Osteocyte (in vitro differentiated cells): ENCODE data around the gene ZNF609. TPM values are rescaled to one million over a fixed set of nuclear protein-coding genes. Genes with fewer than 3 reads are reported as not detected.

Experiments used
- DNase-seq: peaks from one replicate; pipeline ENCODE4 v3.0.0; 2021; ENCODE audit warnings: mixed read lengths; ENCODE audit not compliant: unreplicated experiment; ENCODE audit errors: extremely low spot score
- H3K27ac Mint-ChIP-seq: one replicate; pipeline ENCODE4 v1.8.0; 2021; ENCODE audit warnings: mild to moderate bottlenecking, mixed read lengths; ENCODE audit not compliant: unreplicated experiment
- H3K27me3 Mint-ChIP-seq: one replicate; pipeline ENCODE4 v1.8.0; 2021; ENCODE audit warnings: mixed read lengths; ENCODE audit not compliant: unreplicated experiment
- H3K36me3 Mint-ChIP-seq: one replicate; pipeline ENCODE4 v1.8.0; 2021; ENCODE audit warnings: mixed read lengths; ENCODE audit not compliant: unreplicated experiment
- H3K4me1 Mint-ChIP-seq: one replicate; pipeline ENCODE4 v1.8.0; 2021; ENCODE audit warnings: mixed read lengths; ENCODE audit not compliant: unreplicated experiment
- H3K4me3 Mint-ChIP-seq: one replicate; pipeline ENCODE4 v1.8.0; 2021; ENCODE audit warnings: mild to moderate bottlenecking, moderate library complexity, mixed read lengths; ENCODE audit not compliant: unreplicated experiment
- H3K9me3 Mint-ChIP-seq: one replicate; pipeline ENCODE4 v1.8.0; 2021; ENCODE audit warnings: mixed read lengths; ENCODE audit not compliant: unreplicated experiment
- CTCF ChIP-seq: fragments of 200-600 bp; sonication (generic); IDR thresholded peaks from 2 replicates; pipeline ENCODE4 v1.5.0; 2021; ENCODE audit warnings: antibody characterized with exemption, mild to moderate bottlenecking, moderate library complexity
- total RNA-seq: library from RNA; stranded (reverse); gene quantifications from 2 replicates; pipeline ENCODE4 v1.2.1, GENCODE V29; 2021

The ZNF609 gene
- total RNA-seq, 1 donor from 2014 or later, result 31.7 TPM

- Mint-ChIP-seq H3K27ac (no peak overlapping the region), H3K4me1 (peaks cover 2% of the 10 kb centered on the region), H3K9me3 (no peaks in the 10 kb centered on the region), H3K27me3 (no peaks in the 10 kb centered on the region), H3K4me3 (no peak overlapping the region), H3K36me3 (peaks cover 17% of the 10 kb centered on the region)
- no peak for DNase-seq
- no peak for TF ChIP-seq CTCF
Measured at GRCh38 chr15:64690008-64690407, 229.6 kb downstream of the ZNF609 start.

- TF ChIP-seq CTCF, result no peak
- peaks cover 4% of the 10 kb centered on the region for H3K4me1 Mint-ChIP-seq
- H3K27me3 Mint-ChIP-seq, result no peaks in the 10 kb centered on the region
- H3K36me3 Mint-ChIP-seq, result peaks cover 19% of the 10 kb centered on the region
- H3K27ac Mint-ChIP-seq, result no peak overlapping the region
- H3K9me3 Mint-ChIP-seq, result no peaks in the 10 kb centered on the region
- H3K4me3 Mint-ChIP-seq, result no peak overlapping the region
- no peak for DNase-seq
Measured at GRCh38 chr15:64690578-64691296, 230.4 kb downstream of the ZNF609 start.

GRCh38 chr15:64691896-64692565, 231.7 kb downstream of the ZNF609 start:
- Mint-ChIP-seq H3K4me1 (peaks cover 9% of the 10 kb centered on the region), H3K36me3 (peaks cover 17% of the 10 kb centered on the region), H3K27me3 (no peaks in the 10 kb centered on the region), H3K4me3 (no peak overlapping the region), H3K9me3 (no peaks in the 10 kb centered on the region), H3K27ac (no peak overlapping the region)
- no peak for TF ChIP-seq CTCF
- DNase-seq, result no peak

- H3K4me1 Mint-ChIP-seq, result peaks cover 20% of the 10 kb centered on the region
- no peaks in the 10 kb centered on the region for H3K9me3 Mint-ChIP-seq
- H3K36me3 Mint-ChIP-seq, result peaks cover 11% of the 10 kb centered on the region
- no peak for DNase-seq
- no peak overlapping the region for H3K27ac Mint-ChIP-seq
- H3K27me3 Mint-ChIP-seq, result no peaks in the 10 kb centered on the region
- no peak for TF ChIP-seq CTCF
- no peak overlapping the region for H3K4me3 Mint-ChIP-seq
Measured at GRCh38 chr15:64693134-64693533, 232.8 kb downstream of the ZNF609 start.

- peaks cover 6% of the 10 kb centered on the region for H3K36me3 Mint-ChIP-seq
- no peak overlapping the region for H3K27ac Mint-ChIP-seq
- no peak overlapping the region for H3K4me3 Mint-ChIP-seq
Measured at GRCh38 chr15:64694816-64695215, 234.4 kb downstream of the ZNF609 start.

More at GRCh38 chr15:64694816-64695215, 234.4 kb downstream of the ZNF609 start:
- H3K4me1 Mint-ChIP-seq, result peaks cover 36% of the 10 kb centered on the region
- H3K9me3 Mint-ChIP-seq, result no peaks in the 10 kb centered on the region
- H3K27me3 Mint-ChIP-seq, result no peaks in the 10 kb centered on the region
- no peak for TF ChIP-seq CTCF
- DNase-seq, result no peak
